OCI-LY3 (cell line): Measurements from ENCODE around the gene ABCA8.

Source experiments
- H2AFZ ChIP-seq: fragments of 200-600, 300-600 bp; shearing (Covaris generic); 2 replicates; pipeline ENCODE4 v1.6.0; 2014; ENCODE audit warnings: antibody characterized with exemption, low read depth, low read length
- H3K27ac ChIP-seq: fragments of 200-600, 300-600 bp; sonication (generic); 2 replicates; pipeline ENCODE4 v1.5.1; 2014; ENCODE audit warnings: mild to moderate bottlenecking, low read length, moderate library complexity, mixed read lengths
- H3K27me3 ChIP-seq: fragments of 200-600, 300-600 bp; sonication (generic); 2 replicates; pipeline ENCODE4 v1.6.1; 2014; ENCODE audit warnings: low read depth, low read length, mixed read lengths
- H3K36me3 ChIP-seq: fragments of 200-600, 300-600 bp; sonication (generic); replicated peaks from 2 replicates; pipeline ENCODE3; 2014; ENCODE audit warnings: low read depth, low read length, mixed read lengths
- H3K4me1 ChIP-seq: fragments of 300-600, 200-600 bp; sonication (generic); 2 replicates; pipeline ENCODE4 v1.6.1; 2014; ENCODE audit warnings: low read length, mixed read lengths
- H3K4me2 ChIP-seq: fragments of 200-600, 300-600 bp; sonication (generic); 2 replicates; pipeline ENCODE4 v1.6.1; 2014; ENCODE audit warnings: low read length, mixed read lengths
- H3K4me3 ChIP-seq: fragments of 300-600, 200-600 bp; sonication (generic); 2 replicates; pipeline ENCODE4 v1.5.1; 2014; ENCODE audit warnings: antibody characterized with exemption, mild to moderate bottlenecking, low read length, moderate library complexity
- H3K79me2 ChIP-seq: fragments of 300-600, 200-600 bp; shearing (Covaris generic); 2 replicates; pipeline ENCODE4 v1.6.1; 2014; ENCODE audit warnings: mild to moderate bottlenecking, low read length, mixed read lengths
- H3K9ac ChIP-seq: fragments of 300-600, 200-600 bp; shearing (Covaris generic); 2 replicates; pipeline ENCODE4 v1.6.0; 2014; ENCODE audit warnings: mild to moderate bottlenecking, low read length, moderate library complexity
- H3K9me3 ChIP-seq: fragments of 200-600, 300-600 bp; shearing (Covaris generic); 2 replicates; pipeline ENCODE4 v1.6.1; 2014; ENCODE audit warnings: low read length, mixed read lengths; ENCODE audit not compliant: insufficient read depth
- H4K20me1 ChIP-seq: fragments of 200-600, 300-600 bp; sonication (generic); 2 replicates; pipeline ENCODE4 v1.6.1; 2016; ENCODE audit warnings: low read length, mixed read lengths; ENCODE audit not compliant: insufficient read depth
- EZH2phosphoT487 ChIP-seq: fragments of 200-600 bp; shearing (Covaris generic); IDR thresholded peaks from 2 replicates; pipeline ENCODE4 v1.6.1; 2018; ENCODE audit warnings: antibody characterized with exemption, mixed run types, low read depth
- TF ChIP-seq, protein P1 (sequence below): fragments of 200-600, 300-600 bp; sonication (generic); IDR thresholded peaks from 2 replicates; pipeline ENCODE4 v1.5.1; 2014; ENCODE audit warnings: antibody characterized with exemption, low read length, low read depth

Gene ABCA8

DNA sequence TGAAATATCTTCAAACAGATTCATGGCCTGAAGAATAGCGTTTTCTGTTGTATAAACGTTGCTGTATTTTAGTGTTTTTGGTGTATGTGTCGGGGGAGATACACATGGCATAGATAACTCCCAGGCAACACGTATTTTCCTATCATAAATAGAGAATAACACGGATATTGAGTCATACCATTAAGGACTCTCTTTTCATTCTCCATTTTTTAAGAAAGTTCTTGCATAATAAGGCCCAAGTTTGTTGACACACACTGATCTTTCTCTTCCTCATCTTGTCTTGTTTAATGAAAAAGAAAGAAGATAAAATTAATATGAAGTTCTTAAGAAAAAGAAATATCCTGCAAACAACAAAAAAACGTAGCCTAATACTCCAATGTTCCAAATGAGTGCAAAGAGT is 13.4 kb downstream of the ABCA8 start:
- Histone ChIP-seq H3K9me3 (no peaks in the 10 kb centered on the region), H3K9ac (no peak overlapping the region), H2AFZ (no peak overlapping the region), H3K4me3 (no peak overlapping the region), H3K4me2 (no peak overlapping the region), H3K4me1 (no peaks in the 10 kb centered on the region), H3K36me3 (no peaks in the 10 kb centered on the region), H3K27ac (no peak overlapping the region), H3K79me2 (no peaks in the 10 kb centered on the region), H3K27me3 (no peaks in the 10 kb centered on the region), H4K20me1 (no peaks in the 10 kb centered on the region)
- no peak for TF ChIP-seq EZH2phosphoT487
- TF ChIP-seq, protein P1, sequence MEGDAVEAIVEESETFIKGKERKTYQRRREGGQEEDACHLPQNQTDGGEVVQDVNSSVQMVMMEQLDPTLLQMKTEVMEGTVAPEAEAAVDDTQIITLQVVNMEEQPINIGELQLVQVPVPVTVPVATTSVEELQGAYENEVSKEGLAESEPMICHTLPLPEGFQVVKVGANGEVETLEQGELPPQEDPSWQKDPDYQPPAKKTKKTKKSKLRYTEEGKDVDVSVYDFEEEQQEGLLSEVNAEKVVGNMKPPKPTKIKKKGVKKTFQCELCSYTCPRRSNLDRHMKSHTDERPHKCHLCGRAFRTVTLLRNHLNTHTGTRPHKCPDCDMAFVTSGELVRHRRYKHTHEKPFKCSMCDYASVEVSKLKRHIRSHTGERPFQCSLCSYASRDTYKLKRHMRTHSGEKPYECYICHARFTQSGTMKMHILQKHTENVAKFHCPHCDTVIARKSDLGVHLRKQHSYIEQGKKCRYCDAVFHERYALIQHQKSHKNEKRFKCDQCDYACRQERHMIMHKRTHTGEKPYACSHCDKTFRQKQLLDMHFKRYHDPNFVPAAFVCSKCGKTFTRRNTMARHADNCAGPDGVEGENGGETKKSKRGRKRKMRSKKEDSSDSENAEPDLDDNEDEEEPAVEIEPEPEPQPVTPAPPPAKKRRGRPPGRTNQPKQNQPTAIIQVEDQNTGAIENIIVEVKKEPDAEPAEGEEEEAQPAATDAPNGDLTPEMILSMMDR = no peak

DNA sequence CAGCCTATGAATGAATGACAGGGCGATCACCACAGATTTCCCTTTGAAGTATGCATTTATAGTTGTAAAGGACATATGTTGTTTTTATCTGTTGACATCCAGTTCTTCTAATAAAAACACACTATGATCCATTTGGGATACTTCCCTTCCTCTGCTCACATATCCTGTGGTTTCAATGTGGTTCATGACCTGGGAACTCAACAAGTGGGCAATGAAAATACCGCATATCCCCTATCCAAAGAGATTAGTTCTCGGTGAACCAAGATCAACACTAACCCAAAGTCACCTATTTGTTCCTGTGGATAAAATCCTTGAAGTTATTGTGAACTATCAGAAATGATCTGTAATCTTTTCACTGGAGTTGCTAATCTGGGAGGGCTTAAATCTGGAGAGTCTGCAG is 16.0 kb downstream of the ABCA8 start:
- Histone ChIP-seq H3K27me3 (no peaks in the 10 kb centered on the region), H3K4me2 (no peak overlapping the region), H3K9me3 (no peaks in the 10 kb centered on the region), H2AFZ (no peak overlapping the region), H3K4me1 (no peaks in the 10 kb centered on the region), H3K27ac (no peak overlapping the region), H4K20me1 (no peaks in the 10 kb centered on the region), H3K9ac (no peak overlapping the region), H3K4me3 (no peak overlapping the region), H3K79me2 (no peaks in the 10 kb centered on the region), H3K36me3 (no peaks in the 10 kb centered on the region)
- no peak for TF ChIP-seq EZH2phosphoT487
- TF ChIP-seq, protein P1 = no peak

DNA sequence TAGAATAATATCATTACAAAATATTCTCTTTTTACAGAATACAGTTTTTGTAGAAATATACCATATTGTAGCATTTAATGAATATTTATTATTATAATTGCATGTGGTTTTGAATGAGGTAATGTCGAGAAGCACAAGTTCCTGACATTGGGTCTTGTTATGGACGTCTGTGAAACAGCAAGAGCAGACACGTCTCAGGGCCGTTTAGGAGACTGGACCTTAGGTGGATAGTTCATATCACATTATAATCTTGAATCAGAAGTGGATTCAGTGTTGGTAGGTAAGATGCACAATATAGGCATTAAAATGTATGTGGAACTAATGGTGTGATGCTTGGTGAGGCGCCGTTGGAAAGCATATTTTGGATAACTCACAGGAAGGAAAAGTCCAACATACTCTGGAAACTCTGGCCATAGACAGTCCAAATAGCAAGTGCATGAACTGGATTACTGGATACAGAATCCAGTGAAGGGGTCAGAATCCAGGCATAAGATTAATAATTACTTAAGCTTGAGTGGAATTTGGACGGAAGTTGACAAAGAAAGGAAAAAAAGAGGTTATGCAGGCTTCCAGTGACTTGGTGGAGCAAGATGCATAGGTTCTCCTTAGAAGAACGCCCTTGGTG is 17.2 kb downstream of the ABCA8 start:
- H3K36me3 ChIP-seq = no peaks in the 10 kb centered on the region
- H3K79me2 ChIP-seq = no peaks in the 10 kb centered on the region
- no peak overlapping the region for H2AFZ ChIP-seq
- no peak overlapping the region for H3K4me2 ChIP-seq
- no peaks in the 10 kb centered on the region for H3K4me1 ChIP-seq
- H4K20me1 ChIP-seq = no peaks in the 10 kb centered on the region
- no peaks in the 10 kb centered on the region for H3K27me3 ChIP-seq
- no peak overlapping the region for H3K4me3 ChIP-seq
- no peak overlapping the region for H3K9ac ChIP-seq
- no peak overlapping the region for H3K27ac ChIP-seq
- H3K9me3 ChIP-seq = no peaks in the 10 kb centered on the region
- no peak for TF ChIP-seq EZH2phosphoT487
- TF ChIP-seq, protein P1 = no peak

DNA sequence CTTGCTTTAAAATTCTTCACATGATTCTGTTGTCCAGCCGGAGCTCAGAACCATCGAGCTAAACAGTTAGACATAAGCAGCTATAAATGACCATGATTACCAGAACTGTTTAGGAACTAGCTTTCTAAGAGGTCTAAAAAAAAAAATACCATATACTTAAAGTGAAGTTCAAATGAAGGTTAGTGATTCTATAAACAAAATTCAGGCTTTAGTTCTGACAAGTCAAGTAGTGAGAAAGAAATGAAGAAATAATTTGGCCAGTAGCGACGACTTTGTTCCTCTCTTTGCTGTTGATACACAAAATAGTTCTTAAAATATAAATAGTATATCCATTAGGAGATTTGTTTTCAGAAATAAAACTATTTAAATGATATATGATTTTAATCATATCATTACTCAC is 27.7 kb downstream of the ABCA8 start:
- Histone ChIP-seq H3K9me3 (no peaks in the 10 kb centered on the region), H2AFZ (no peak overlapping the region), H3K36me3 (no peaks in the 10 kb centered on the region), H3K27ac (no peak overlapping the region), H3K4me1 (peaks cover 14% of the 10 kb centered on the region), H3K9ac (no peak overlapping the region), H3K79me2 (no peaks in the 10 kb centered on the region), H4K20me1 (no peaks in the 10 kb centered on the region), H3K4me2 (no peak overlapping the region), H3K4me3 (no peak overlapping the region), H3K27me3 (no peaks in the 10 kb centered on the region)
- TF ChIP-seq, protein P1 = no peak
- no peak for TF ChIP-seq EZH2phosphoT487
